Subcutaneous adipose tissue (tissue), 4 donors: ENCODE results near the gene TOGARAM2. TPM values are rescaled to one million over a fixed set of nuclear protein-coding genes. Genes with fewer than 3 reads are reported as not detected.

Experiments used
- CTCF ChIP-seq: fragments of 450-650 bp; IDR thresholded peaks from one replicate; pipeline ENCODE4 v1.5.1; 2016; ENCODE audit warnings: low read depth, mild to moderate bottlenecking, control low read depth, antibody characterized with exemption, moderate library complexity
- total RNA-seq, 4 donors: library from RNA; depleted of rRNA; stranded (reverse); fragments of >200 nt; gene quantifications; one replicate each; pipeline ENCODE4 v1.1.0, GENCODE V29; 2016

The TOGARAM2 gene
- total RNA-seq, 4 donors from 2014 or later, result 0.16 to 3.5 (median 2.0) TPM

GRCh38 chr2:28982381-28982950 lies 1.4 kb downstream of the TOGARAM2 start:
- no peak for TF ChIP-seq CTCF

GRCh38 chr2:28986429-28986828 lies 5.3 kb downstream of the TOGARAM2 start:
- no peak for TF ChIP-seq CTCF

- no peak for TF ChIP-seq CTCF
These were observed 8.9 kb downstream of the TOGARAM2 start for GRCh38 chr2:28989973-28990372.

- no peak for TF ChIP-seq CTCF
These were observed 9.3 kb downstream of the TOGARAM2 start for GRCh38 chr2:28990445-28990844.

GRCh38 chr2:28991021-28991420 lies 9.9 kb downstream of the TOGARAM2 start:
- TF ChIP-seq CTCF, result no peak

GRCh38 chr2:28991460-28991859 lies 10.4 kb downstream of the TOGARAM2 start:
- TF ChIP-seq CTCF, result no peak

- TF ChIP-seq CTCF, result no peak
These were observed 12.3 kb downstream of the TOGARAM2 start for GRCh38 chr2:28993206-28993960.
